Raji (cell line): ENCODE results near the gene FEZ2.

Experiments used
- POLR2A ChIP-seq: IDR thresholded peaks from 2 replicates; pipeline ENCODE4 v1.6.1; 2011; ENCODE audit warnings: low read depth, low read length, control low read depth; ENCODE audit not compliant: insufficient read depth

Gene FEZ2

DNA sequence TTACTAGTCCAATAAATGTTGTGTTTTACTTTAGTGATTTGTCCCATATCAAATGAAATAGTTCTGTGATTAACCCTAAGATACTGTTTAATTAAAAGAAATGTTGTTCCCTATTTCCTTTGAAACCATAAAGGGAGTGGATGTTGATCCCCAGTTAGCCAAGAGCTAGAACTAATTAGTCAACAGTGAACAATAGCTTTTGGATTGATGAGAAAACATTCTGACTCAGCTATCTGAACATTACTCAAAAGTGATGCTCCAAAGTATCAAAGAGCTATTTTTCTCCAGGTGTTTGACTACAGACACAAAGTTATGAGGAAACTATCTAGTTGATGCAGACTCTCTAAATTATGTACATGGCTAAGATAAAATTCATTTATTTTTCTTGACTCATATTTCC is 7.3 kb upstream of the FEZ2 start:
- no peak for TF ChIP-seq POLR2A

DNA sequence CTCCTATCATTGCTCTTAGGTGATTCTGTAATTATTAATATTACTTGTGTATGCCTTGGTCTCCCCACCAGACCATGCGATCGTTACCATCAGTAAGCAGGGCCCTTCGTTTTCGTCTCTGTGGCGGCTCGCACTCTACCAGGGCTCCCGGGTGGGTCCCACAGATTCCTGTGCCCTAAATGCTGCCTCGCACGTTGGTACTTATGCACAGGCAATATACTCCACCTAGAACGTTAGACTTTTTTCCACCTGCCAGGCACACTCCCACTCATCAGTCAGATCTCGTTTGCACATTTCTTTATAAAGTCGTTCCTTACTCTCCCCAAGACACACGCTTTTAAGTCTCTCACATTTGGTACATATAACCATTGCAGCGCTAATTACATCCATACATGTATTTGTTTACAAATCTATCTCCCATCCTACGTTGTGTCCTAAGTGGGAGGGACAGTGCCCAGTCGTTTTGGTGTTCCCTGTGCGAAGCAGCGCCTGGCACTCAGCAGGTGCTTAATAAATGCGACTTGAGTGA is 901 bp downstream of the FEZ2 start:
- TF ChIP-seq POLR2A = no peak

DNA sequence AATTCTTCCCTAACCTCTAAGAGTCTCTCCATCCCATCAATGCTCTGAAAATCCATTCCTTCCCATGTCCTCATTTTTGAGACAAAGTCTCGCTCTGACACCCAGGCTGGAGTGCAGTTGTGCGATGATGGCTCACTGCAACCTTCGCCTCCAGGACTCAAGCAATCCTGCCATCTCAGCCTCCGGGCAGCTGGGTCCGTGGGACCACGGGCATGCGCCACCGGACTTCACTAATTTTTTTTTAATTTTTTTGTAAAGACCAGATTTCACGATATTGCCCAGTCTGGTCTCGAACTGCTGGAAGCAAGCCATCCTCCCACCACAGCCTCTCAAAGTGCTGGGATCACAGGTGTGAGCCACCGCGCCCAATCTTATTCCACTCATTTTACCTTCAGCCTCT is 1.6 kb downstream of the FEZ2 start:
- TF ChIP-seq POLR2A = no peak

DNA sequence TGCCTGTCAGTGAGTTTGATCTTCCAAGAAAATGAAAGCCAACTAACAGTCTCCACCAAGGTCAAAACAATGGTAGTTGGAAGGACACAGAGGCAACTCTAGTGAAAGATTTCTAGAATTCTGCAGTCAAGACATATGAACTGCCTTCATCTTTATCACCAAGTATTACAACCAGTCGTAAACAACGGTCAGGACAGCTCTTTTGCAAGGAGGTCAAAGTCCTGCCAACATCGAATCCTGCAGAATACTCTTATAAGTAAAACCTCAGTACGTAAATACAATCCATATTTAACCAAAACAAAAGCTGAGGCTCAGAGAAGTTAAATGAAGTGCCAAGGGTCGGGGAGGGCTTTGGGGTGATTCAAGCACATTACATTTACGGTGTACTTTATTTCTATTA is 3.1 kb downstream of the FEZ2 start:
- no peak for TF ChIP-seq POLR2A

DNA sequence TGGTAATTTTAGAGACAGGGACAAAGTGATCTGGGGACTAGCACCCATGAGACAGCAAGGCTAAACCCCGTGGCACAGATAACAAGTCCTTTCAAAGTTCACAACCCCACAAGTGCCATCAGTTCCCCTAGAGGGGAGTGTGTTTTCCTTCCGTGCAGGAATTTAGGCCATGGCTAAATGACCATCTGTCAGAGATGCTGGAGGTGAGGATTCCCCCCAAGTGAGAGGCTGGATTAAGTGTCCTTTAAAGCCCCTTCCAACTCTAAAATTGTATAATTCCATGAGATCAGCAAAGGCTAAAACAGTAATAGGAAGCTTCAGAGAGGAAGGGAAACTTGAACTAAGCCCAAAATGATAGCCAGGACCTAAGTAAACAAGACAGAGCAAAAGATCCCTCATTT is 8.7 kb downstream of the FEZ2 start:
- no peak for TF ChIP-seq POLR2A

DNA sequence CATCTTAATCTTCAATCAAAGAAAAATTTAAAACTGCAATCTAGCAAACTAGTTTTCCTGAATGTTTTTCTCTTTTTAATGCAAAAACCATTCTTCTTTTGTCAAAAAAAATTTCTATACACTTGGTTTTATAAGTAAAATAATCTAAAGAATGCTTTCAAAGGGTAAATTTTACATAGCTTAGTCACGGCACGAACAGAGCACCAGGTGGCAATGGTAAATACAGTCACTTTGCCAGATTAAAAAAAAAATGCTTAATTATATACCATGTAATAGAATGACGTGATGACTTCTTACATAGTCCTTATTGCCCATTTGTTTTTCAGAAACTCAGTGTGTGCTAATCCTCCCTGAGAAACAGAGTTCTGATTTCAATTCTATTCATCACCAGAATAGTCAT is 10.4 kb downstream of the FEZ2 start:
- no peak for TF ChIP-seq POLR2A

DNA sequence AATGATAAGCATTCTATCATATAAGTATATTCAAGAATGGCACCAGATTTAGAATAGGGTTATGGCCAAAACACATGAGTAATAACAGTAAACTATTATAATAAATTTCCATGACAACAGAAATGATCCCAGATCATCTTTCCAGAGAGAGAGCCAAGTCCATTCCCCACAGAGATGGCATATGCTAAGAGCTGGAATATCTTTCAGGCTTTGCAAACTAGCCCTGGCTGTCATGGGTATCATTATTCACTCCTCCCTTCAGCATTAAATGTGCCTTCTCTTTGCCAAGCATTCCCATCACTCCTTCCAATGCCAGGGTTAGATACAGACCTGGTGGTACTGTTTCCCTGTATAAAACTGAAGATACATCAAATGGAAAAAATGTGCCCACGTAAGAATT is 10.9 kb downstream of the FEZ2 start:
- no peak for TF ChIP-seq POLR2A

DNA sequence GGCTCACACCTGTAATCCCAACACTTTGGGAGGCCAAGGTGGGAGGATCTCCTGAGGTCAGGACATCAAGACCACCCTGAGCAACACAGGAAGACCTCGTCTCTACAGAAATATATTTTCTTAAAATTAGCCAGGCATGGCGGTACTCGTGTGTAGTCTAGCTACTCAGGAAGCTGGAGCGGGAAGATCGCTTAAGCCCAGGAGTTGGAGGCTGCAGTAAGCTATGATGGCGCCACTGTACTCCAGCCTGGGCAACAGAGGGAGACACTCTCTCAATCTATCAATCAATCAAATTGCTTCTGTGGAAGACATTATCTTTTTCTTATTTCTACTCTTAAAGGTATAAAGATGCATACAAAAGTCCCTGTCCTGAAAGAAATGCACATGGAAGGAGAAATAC is 11.3 kb downstream of the FEZ2 start:
- TF ChIP-seq POLR2A = no peak

DNA sequence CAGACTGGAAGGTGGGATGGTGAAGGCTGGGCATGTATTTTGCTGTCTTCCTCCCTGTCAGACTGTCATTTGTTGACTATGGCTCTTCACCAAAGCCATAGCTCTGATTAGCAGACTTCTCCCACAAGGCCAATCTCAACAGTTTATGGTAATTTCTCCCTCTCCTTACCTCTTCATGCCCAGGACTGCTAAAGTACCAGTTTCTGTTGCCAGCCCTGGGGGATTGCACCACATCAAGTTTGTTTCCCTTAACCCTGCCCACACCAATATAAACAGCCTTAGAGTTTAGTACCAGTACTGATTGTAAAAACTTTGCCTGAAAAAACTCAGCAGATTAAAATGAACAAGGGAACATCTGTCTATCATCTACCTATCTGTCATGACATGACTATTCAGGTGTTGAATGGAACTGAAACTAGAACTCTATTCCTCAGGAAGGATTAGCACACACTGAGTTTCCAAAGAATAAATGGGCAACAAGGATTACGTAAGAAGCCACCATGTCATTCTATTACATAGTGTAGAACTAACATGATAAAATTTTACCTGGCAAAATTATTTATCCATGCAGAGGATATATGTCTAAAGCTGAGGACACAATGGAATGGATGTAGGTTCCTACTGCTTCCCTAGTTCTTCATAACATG is 13.7 kb downstream of the FEZ2 start:
- no peak for TF ChIP-seq POLR2A

DNA sequence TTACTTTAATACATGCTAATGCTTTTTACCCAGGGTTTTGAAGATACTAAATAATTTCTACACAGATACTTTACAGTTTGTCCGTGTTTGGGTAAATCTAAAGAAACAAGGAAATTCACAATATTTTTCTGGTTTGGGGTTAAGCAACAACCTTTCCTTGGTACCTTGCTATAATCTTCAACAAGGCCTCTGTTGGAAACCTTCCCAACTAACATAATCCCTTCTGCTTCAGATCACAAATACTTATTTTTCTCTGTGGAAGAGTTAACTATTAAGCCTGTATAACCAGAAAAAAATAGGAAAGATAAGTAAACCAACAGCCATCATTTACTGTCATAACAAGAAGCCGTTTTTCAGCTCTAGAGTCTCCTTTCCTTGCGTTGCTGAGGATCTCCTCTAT is 15.0 kb downstream of the FEZ2 start:
- no peak for TF ChIP-seq POLR2A

DNA sequence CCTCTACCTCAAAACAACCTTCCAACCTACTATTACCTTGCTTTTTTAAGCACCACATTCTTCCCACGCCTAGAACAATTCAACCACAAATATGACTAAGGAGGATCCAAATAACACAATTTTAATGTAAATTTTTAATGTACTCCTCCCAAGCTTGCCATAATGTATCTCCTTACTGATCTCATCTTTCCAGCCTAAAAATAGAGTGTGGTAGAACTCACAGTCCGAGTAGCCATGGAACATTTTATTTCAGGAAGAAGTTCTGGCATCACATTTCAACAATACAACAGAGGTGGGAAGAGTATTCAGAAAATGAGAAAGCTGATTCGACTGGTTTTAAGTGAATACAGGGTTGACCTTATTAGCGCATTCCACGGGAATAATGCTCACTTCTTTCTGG is 15.4 kb downstream of the FEZ2 start:
- no peak for TF ChIP-seq POLR2A

DNA sequence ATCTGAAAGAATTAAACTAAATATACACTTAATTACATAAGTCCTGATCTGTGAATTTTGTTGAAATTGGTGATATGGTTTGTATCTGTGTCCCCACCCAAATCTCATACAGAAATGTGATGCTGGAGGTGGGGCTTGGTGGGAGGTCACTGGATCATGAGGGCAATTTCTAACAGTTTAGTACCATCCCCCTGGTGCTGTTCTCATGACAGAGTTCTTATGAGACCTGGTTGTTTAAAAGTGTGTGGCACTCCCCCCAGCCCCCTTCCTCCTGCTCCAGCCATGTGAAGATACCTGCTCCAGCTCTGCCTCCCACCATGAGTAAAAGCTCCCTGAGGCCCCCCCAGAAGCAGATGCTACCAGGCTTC is 18.7 kb downstream of the FEZ2 start:
- no peak for TF ChIP-seq POLR2A

DNA sequence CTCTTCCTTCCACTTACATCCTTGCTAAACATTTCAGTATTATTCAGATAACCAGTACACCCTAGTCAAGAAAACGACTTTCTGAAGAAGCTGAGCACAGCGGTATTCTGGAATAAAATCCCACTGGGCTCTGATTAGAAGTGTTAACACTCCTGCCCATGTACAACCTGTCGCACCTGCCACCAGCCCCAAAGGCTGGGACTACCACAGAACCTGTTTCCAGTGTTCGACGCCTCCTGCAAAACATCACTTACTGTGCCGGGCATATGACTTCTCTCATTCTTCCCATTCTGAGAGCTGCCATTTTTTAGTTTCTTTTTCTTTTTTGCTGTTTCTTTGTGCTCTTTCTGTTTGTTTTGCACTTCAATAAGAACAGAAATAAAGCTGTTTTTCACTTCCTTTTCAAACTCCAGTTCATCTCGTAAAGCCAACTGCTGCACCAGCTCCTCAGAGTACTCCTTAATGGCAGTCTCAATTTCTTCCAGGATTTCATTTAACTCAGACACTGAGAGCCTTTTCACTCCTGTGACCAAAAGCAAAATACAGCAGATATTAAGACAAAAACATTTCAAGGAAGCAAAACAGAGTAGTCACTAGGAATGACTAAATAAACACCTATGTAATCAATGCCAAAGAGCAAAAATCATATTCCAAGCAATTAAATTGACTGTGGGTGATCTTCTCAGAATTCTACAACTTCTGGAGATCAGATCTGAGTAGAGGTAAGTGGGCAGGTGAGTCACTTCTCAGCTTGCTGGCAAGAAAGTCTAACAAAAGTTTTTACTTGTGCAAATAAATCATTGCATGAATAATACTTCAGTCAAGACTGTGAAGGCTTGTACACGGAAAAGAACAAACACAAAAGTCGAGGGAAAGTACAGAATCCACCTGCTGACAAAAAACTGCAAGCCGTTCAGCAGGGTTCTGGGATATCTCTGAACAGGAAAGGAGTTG is 19.3 kb downstream of the FEZ2 start:
- TF ChIP-seq POLR2A = no peak

DNA sequence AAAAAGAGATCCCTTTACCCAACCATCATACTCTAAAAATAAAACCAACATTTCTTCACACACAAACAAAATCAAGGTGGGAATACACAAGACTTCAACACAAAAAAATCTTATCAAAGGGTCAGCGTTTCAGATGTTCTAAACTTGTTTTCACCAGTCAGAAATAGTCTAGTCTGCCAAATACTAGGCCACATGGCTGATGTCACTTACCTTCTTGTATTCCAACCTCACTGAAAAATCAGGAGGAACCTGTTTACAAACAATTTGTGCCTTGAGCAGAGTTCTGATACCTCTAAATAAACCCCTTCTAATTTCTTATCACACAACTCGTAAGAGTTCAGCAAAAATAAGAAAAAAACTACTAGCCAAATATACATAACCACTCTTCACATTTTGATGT is 20.1 kb downstream of the FEZ2 start:
- no peak for TF ChIP-seq POLR2A

DNA sequence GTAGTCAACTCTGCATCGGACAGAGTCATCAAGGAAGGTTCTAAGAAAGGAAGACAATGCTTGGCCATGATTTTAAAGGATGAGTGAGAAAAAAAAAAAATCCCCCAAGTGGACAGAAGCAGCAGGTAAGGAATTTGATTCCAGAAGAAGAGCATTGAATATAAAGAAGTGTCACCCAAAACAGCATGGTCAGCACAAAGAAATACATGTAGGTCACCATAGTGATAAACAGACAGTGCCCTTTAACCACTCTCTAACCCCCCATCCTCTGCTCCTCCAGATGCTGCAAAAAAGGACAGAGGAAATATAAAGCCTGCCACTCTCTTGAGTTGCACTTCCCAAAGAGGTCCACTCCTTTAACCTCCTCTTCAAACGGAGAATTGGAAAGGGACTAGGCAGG is 23.4 kb downstream of the FEZ2 start:
- TF ChIP-seq POLR2A = no peak

DNA sequence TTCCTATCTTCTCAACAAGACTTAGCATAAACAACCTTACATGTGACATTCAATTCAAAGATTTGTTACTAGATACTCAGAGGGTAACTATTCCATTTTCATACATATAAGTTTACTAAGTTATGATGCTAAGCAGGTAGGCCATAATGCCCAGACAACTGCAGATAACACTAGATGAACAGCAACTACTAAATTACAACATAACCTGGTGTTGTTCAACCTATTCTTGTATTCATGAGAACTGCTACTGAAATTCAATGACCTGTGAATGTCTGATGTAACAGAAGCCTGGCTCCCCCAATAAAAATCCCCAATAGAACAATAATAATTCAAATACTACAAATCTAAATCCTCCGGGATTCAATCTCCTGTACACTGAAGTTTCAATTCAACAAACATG is 24.8 kb downstream of the FEZ2 start:
- no peak for TF ChIP-seq POLR2A

DNA sequence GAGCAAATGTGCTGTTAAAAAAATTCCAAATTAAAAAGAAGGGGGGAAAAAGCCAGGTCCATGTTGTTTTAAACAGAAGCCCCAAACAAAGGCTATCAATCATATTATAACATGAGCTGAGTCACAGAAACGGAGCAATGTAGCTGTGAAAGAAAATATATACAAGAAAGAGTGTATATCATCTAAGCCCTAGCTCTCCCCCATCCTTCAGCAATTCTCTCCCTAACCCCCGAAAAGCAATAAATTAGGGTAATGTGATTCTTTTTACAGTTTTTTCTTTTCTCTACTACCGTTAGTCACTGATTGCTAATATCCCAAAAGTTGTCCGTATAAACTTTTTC is 25.3 kb downstream of the FEZ2 start:
- no peak for TF ChIP-seq POLR2A

DNA sequence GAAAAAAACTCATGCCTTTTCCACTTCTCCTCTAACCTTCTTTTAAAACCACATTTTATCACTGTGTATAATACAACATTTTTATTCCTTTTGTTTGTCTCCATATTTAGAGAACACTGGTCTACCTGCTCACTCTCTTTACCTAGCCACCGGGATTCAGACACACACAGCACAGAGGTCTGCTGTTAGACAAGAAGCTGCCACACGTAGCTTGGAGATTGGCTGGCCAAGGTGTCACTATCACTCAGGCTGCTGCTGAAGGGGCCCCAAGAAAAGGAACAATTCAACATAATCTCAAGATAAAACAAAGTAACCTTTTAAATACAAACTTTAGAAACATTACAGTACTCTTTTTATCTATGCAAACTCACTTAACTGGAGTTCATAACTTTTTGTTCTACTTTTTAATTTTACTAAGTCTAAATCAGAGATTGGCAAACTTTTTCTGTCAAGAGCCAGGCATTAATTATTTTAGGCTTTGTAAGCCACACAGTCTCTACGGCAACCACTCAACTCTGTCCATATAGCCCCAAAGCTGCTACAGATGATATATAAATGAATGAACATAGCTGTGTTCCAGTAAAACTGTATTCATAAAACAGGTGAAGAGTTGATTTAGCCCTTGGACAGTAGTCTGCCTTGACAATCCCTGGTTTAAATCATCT is 25.8 kb downstream of the FEZ2 start:
- TF ChIP-seq POLR2A = no peak
